Measurements from ENCODE around the gene ARHGAP26. TPM values are rescaled to one million over a fixed set of nuclear protein-coding genes. Genes with fewer than 3 reads are reported as not detected.

ARHGAP26 gene
- total RNA-seq, 4 donors from 2014 or later = 11.0 to 23.3 (median 14.3) TPM

GRCh38 chr5:143206196-143207053 is 436.2 kb downstream of the ARHGAP26 start:
- no peak for DNase-seq (ENCODE audit: low spot score in 2 of 2)
- WGBS, 2 donors = 69 to 72% methylated on average over 19 of the region's 19 CpGs

GRCh38 chr5:143207058-143207457 is 436.9 kb downstream of the ARHGAP26 start:
- TF ChIP-seq CTCF (IDR thresholded peaks at IDR 0.05) (no peak), POLR2A (IDR thresholded peaks at IDR 0.05) (no peak)
- 98% methylated on average over 13 of the region's 13 CpGs for WGBS, 2 donors
- no peak for DNase-seq (ENCODE audit: low spot score in 2 of 2)
- intact Hi-C loops (cut with DNase I; ENCODE audit: low total_unique reads) = no loop called here
- H3K4me3 ChIP-seq (ENCODE audit: low read depth, poor library complexity, severe bottlenecking) = no peak overlapping the region

More at GRCh38 chr5:143206196-143207053, 436.2 kb downstream of the ARHGAP26 start:
- TF ChIP-seq POLR2A (IDR thresholded peaks at IDR 0.05) (no peak), CTCF (IDR thresholded peaks at IDR 0.05) (no peak)
- intact Hi-C loops (cut with DNase I; ENCODE audit: low total_unique reads) = no loop called here
- H3K4me3 ChIP-seq (ENCODE audit: low read depth, poor library complexity, severe bottlenecking) = no peak overlapping the region

GRCh38 chr5:143207563-143208364 is 437.6 kb downstream of the ARHGAP26 start:
- intact Hi-C loops (cut with DNase I; ENCODE audit: low total_unique reads) = no loop called here
- no peak for TF ChIP-seq POLR2A (IDR thresholded peaks at IDR 0.05)
- no peak for TF ChIP-seq CTCF (IDR thresholded peaks at IDR 0.05)
- 76 to 87% methylated on average over 13 of the region's 13 CpGs for WGBS, 2 donors
- DNase-seq (ENCODE audit: low spot score in 2 of 2) = no peak
- H3K4me3 ChIP-seq (ENCODE audit: low read depth, poor library complexity, severe bottlenecking) = no peak overlapping the region

GRCh38 chr5:143208365-143208641 is 438.1 kb downstream of the ARHGAP26 start:
- intact Hi-C loops (cut with DNase I; ENCODE audit: low total_unique reads) = no loop called here
- H3K4me3 ChIP-seq (ENCODE audit: low read depth, poor library complexity, severe bottlenecking) = no peak overlapping the region
- no peak for TF ChIP-seq CTCF (IDR thresholded peaks at IDR 0.05)
- TF ChIP-seq POLR2A (IDR thresholded peaks at IDR 0.05) = no peak
- DNase-seq (ENCODE audit: low spot score in 2 of 2) = no peak
- WGBS, 2 donors = 77 to 85% methylated on average over 2 of the region's 2 CpGs

GRCh38 chr5:143208781-143209510 is 438.8 kb downstream of the ARHGAP26 start:
- no peak overlapping the region for H3K4me3 ChIP-seq (ENCODE audit: low read depth, poor library complexity, severe bottlenecking)
- 91 to 97% methylated on average over 2 of the region's 2 CpGs for whole genome bisulfite sequencing, 2 donors
- DNase-seq (ENCODE audit: low spot score in 2 of 2) = no peak
- intact Hi-C loops (cut with DNase I; ENCODE audit: low total_unique reads) = no loop called here
- no peak for TF ChIP-seq POLR2A (IDR thresholded peaks at IDR 0.05)
- TF ChIP-seq CTCF (IDR thresholded peaks at IDR 0.05) = no peak

Data from lower leg skin (tissue), 4 donors.